Left lung (tissue), 10 donors: ENCODE measurements around the gene FANK1. TPM values are rescaled to one million over a fixed set of nuclear protein-coding genes. Genes with fewer than 3 reads are reported as not detected.

ENCODE experiments used
- ATAC-seq: fragments of 200-7000 bp; cut with Tn5 transposase; one replicate; pipeline ENCODE4 v1.9.1; 2020; ENCODE audit warnings: moderate library complexity
- DNase-seq, 4 donors: peaks; one replicate each; pipeline ENCODE4 v3.0.0-alpha.2; 2013 to 2020
- H3K27ac ChIP-seq, 2 donors: fragments of 200-600 bp; sonication (generic) in 1 of 2; one replicate each; pipeline versions ENCODE4 v1.5.0 to v1.8.0; 2020 to 2021
- H3K27me3 ChIP-seq, 2 donors: fragments of 200-600 bp; sonication (generic) in 1 of 2; one replicate each; pipeline versions ENCODE4 v1.5.0 to v1.8.0; 2020 to 2021
- H3K36me3 ChIP-seq, 2 donors: fragments of 200-600 bp; sonication (generic) in 1 of 2; one replicate each; pipeline versions ENCODE4 v1.5.0 to v1.8.0; 2020 to 2021
- H3K4me1 ChIP-seq, 2 donors: fragments of 200-600 bp; one replicate each; pipeline ENCODE4 v1.8.0; 2021
- H3K4me3 ChIP-seq, 2 donors: fragments of 200-600 bp; sonication (generic) in 1 of 2; one replicate each; pipeline versions ENCODE4 v1.5.0 to v1.8.0; 2020 to 2021; ENCODE audit warnings: mild to moderate bottlenecking in 1 of 2
- H3K9me3 ChIP-seq, 2 donors: fragments of 200-600 bp; sonication (generic) in 1 of 2; one replicate each; pipeline versions ENCODE4 v1.5.0 to v1.8.0; 2020 to 2021
- CTCF ChIP-seq, 2 donors: fragments of 200-600 bp; sonication (generic) in 1 of 2; IDR thresholded peaks; one replicate each; pipeline versions ENCODE4 v1.5.0 to v1.8.0; 2021; ENCODE audit warnings: antibody characterized with exemption in 2 of 2
- intact Hi-C, 2 donors: fragments of 100-400 bp; cut with DNase I; formaldehyde crosslinking; loops; one replicate each; pipeline versions ENCODE4 v1.11.2 to v1.14.2; 2022
- polyA plus RNA-seq, 6 donors: library from polyadenylated mRNA; unstranded; fragments of 120-200 nt; gene quantifications; one replicate each; pipeline ENCODE4 v1.2.1, GENCODE V29; 2013; ENCODE audit not compliant: insufficient read length in 6 of 6
- total RNA-seq, 2 donors: library from RNA; stranded (reverse); fragmentation: NEBNext Ultra II Directional; extraction: Animal tissue kit (Norgen Biotek cat#: 25700); gene quantifications; one replicate each; pipeline ENCODE4 v1.2.1, GENCODE V29; 2021
- donor health status: DM: no; HTN: yes; CAD: no.
- donor health status: DM: no; HTN: no; CAD: no.

FANK1 gene
- total and polyA plus RNA-seq, 8 donors = 4.3 to 12.1 (median 8.4) TPM

- Histone ChIP-seq H3K4me1 (no peaks in the 10 kb centered on the region), H3K9me3 (no peaks in the 10 kb centered on the region), H3K36me3 (no peaks in the 10 kb centered on the region), H3K27ac (no peak overlapping the region), H3K4me3 (no peak overlapping the region), H3K27me3 (no peaks in the 10 kb centered on the region)
- intact Hi-C loops = no loop called here
- ATAC-seq (no peak), DNase-seq (no peak)
- TF ChIP-seq CTCF (IDR thresholded peaks at IDR 0.05) = no peak
Measured at GRCh38 chr10:126016156-126016805, 119.9 kb downstream of the FANK1 start.

- Histone ChIP-seq H3K4me3 (no peak overlapping the region), H3K36me3 (no peaks in the 10 kb centered on the region), H3K4me1 (no peaks in the 10 kb centered on the region), H3K27me3 (no peaks in the 10 kb centered on the region), H3K9me3 (no peaks in the 10 kb centered on the region), H3K27ac (no peak overlapping the region)
- ATAC-seq (no peak), DNase-seq (no peak)
- intact Hi-C loops = no loop called here
- TF ChIP-seq CTCF (IDR thresholded peaks at IDR 0.05) = no peak
Measured at GRCh38 chr10:126016882-126017281, 120.5 kb downstream of the FANK1 start.

- ATAC-seq (no peak), DNase-seq (no peak)
- Histone ChIP-seq H3K36me3 (no peaks in the 10 kb centered on the region), H3K9me3 (no peaks in the 10 kb centered on the region), H3K27ac (no peak overlapping the region), H3K4me1 (no peaks in the 10 kb centered on the region), H3K4me3 (no peak overlapping the region), H3K27me3 (no peaks in the 10 kb centered on the region)
- no peak for TF ChIP-seq CTCF (IDR thresholded peaks at IDR 0.05)
- intact Hi-C loops = no loop called here
Measured at GRCh38 chr10:126017961-126018560, 121.7 kb downstream of the FANK1 start.

GRCh38 chr10:126021833-126022500 lies 125.6 kb downstream of the FANK1 start:
- no peak overlapping the region for H3K4me3 ChIP-seq
- no peak for DNase-seq
- H3K27ac ChIP-seq = no peak overlapping the region
- no peaks in the 10 kb centered on the region for H3K4me1 ChIP-seq
- no peaks in the 10 kb centered on the region for H3K36me3 ChIP-seq
- ATAC-seq = no peak
- no peaks in the 10 kb centered on the region for H3K27me3 ChIP-seq
- intact Hi-C loops = no loop called here
- H3K9me3 ChIP-seq = no peaks in the 10 kb centered on the region
- TF ChIP-seq CTCF (IDR thresholded peaks at IDR 0.05) = no peak

- Histone ChIP-seq H3K4me1 (no peaks in the 10 kb centered on the region), H3K36me3 (no peaks in the 10 kb centered on the region), H3K9me3 (peaks cover 0 to 2% of the 10 kb centered on the region in 2 donors), H3K27me3 (no peaks in the 10 kb centered on the region), H3K4me3 (no peak overlapping the region), H3K27ac (no peak overlapping the region)
- intact Hi-C loops = no loop called here
- TF ChIP-seq CTCF (IDR thresholded peaks at IDR 0.05) = no peak
- DNase-seq (no peak), ATAC-seq (no peak)
Measured at GRCh38 chr10:126022841-126023240, 126.5 kb downstream of the FANK1 start.
